Right ventricle myocardium inferior (tissue), 1 donor: ENCODE data around the gene UCHL5. TPM values are rescaled to one million over a fixed set of nuclear protein-coding genes. Genes with fewer than 3 reads are reported as not detected.
"Not testable (repeated sequence)": the region's sequence is repeated elsewhere in the genome, so short reads cannot be mapped to it uniquely, and the experiment has no call there.

ENCODE experiments used
- ATAC-seq: fragments of 200-7000 bp; cut with Tn5 transposase; one replicate; pipeline ENCODE4 v1.9.1; 2020; ENCODE audit warnings: mild to moderate bottlenecking, moderate library complexity
- DNase-seq: peaks from one replicate; pipeline ENCODE4 v3.0.0; 2021; ENCODE audit errors: missing footprints
- intact Hi-C: fragments of 100-400 bp; cut with DNase I; formaldehyde crosslinking; loops from one replicate; pipeline ENCODE4 v1.11.0; 2022
- total RNA-seq: library from RNA; stranded (reverse); fragmentation: NEBNext Ultra II Directional; extraction: Animal tissue kit (Norgen Biotek cat#: 25700); gene quantifications from one replicate; pipeline ENCODE4 v1.2.1, GENCODE V29; 2021
- donor health status: DM: no; HTN: yes; CAD: no; lungs with severe emphysema.

UCHL5 gene
- total RNA-seq, 1 donor from 2014 or later: 42.9 TPM

- intact Hi-C loops: no loop called here
- ATAC-seq: no peak
- no peak for DNase-seq
Observed at GRCh38 chr1:193069748-193070385, 10.7 kb upstream of the UCHL5 start.

- intact Hi-C loops: no loop called here
Observed at GRCh38 chr1:193068013-193068412, 8.9 kb upstream of the UCHL5 start.

GRCh38 chr1:193066606-193067005 lies 7.4 kb upstream of the UCHL5 start:
- DNase-seq: no peak
- no peak for ATAC-seq
- intact Hi-C loops: no loop called here

More at GRCh38 chr1:193068013-193068412, 8.9 kb upstream of the UCHL5 start:
- ATAC-seq (no peak), DNase-seq (no peak)

GRCh38 chr1:193065954-193066353 lies 6.8 kb upstream of the UCHL5 start:
- ATAC-seq (no peak), DNase-seq (no peak)
- intact Hi-C loops: no loop called here

- no peak for ATAC-seq
- no peak for DNase-seq
- intact Hi-C loops: no loop called here
Observed at GRCh38 chr1:193062698-193063463, 3.7 kb upstream of the UCHL5 start.

GRCh38 chr1:193060938-193061337 lies 1.8 kb upstream of the UCHL5 start:
- intact Hi-C loops: no loop called here
- no peak for DNase-seq
- no peak for ATAC-seq

- DNase-seq (no peak), ATAC-seq (no peak)
- intact Hi-C loops: no loop called here
Observed at GRCh38 chr1:193060406-193060805, 1.2 kb upstream of the UCHL5 start.

- intact Hi-C loops: no loop called here
- ATAC-seq: no peak
- no peak for DNase-seq
Observed at GRCh38 chr1:193060115-193060403, 899 bp upstream of the UCHL5 start.

- ATAC-seq: no peak
Observed at GRCh38 chr1:193058529-193059281, 455 bp downstream of the UCHL5 start.

GRCh38 chr1:193054169-193054675 lies 4.9 kb downstream of the UCHL5 start:
- ATAC-seq (no peak), DNase-seq (no peak)
- intact Hi-C loops: no loop called here

More at GRCh38 chr1:193058529-193059281, 455 bp downstream of the UCHL5 start:
- intact Hi-C loops: loop anchor here (2.0 to 5.0 kb wide), 2 partner anchors 46 to 64 kb away; partner anchors contain the start of genes CDC73 and GLRX2
- peak; percentile 68 for DNase-seq

GRCh38 chr1:193048913-193049312 lies 10.2 kb downstream of the UCHL5 start:
- intact Hi-C loops, DNase-seq, ATAC-seq: not testable (repeated sequence)

- intact Hi-C loops: no loop called here
- DNase-seq (no peak), ATAC-seq (no peak)
Observed at GRCh38 chr1:193042766-193043691, 16.1 kb downstream of the UCHL5 start.

GRCh38 chr1:193040011-193040410 lies 19.1 kb downstream of the UCHL5 start:
- no peak for ATAC-seq
- no peak for DNase-seq
- intact Hi-C loops: no loop called here

- intact Hi-C loops: no loop called here
- DNase-seq: no peak
- no peak for ATAC-seq
Observed at GRCh38 chr1:193036337-193037047, 22.7 kb downstream of the UCHL5 start.

- no peak for ATAC-seq
- no peak for DNase-seq
- intact Hi-C loops: no loop called here
Observed at GRCh38 chr1:193033610-193034009, 25.6 kb downstream of the UCHL5 start.

GRCh38 chr1:193032643-193033427 lies 26.3 kb downstream of the UCHL5 start:
- DNase-seq, ATAC-seq, intact Hi-C loops: not testable (repeated sequence)

- intact Hi-C loops: no loop called here
- DNase-seq (no peak), ATAC-seq (no peak)
Observed at GRCh38 chr1:193031431-193031830, 27.7 kb downstream of the UCHL5 start.
